CD14-positive monocyte (primary cell): Measurements from ENCODE around the gene SLC25A51. TPM values are rescaled to one million over a fixed set of nuclear protein-coding genes. Genes with fewer than 3 reads are reported as not detected.
A peak's percentile ranks its signal among the peaks of the same experiment; 100 is the strongest.

Source experiments
- DNase-seq, 3 donors: peaks; one replicate each; pipeline ENCODE4 v3.0.0-alpha.2; 2011 to 2022
- H2AFZ ChIP-seq: 2 replicates; pipeline ENCODE4 v1.6.0; 2012; ENCODE audit warnings: mild to moderate bottlenecking, low read depth, low read length, inconsistent platforms; ENCODE audit not compliant: insufficient read depth, poor library complexity, severe bottlenecking
- H3K27ac ChIP-seq, 2 donors: 1 replicate in 1 of 2; 2 replicates in 1 of 2; pipeline ENCODE4 v1.5.1; 2012 to 2013; ENCODE audit warnings: low read length in 2 of 2, control low read depth in 1 of 2, inconsistent platforms in 1 of 2, low read depth in 1 of 2, mild to moderate bottlenecking in 1 of 2
- H3K27me3 ChIP-seq, 2 donors: one replicate each; pipeline versions ENCODE4 v1.6.0 to v1.6.1; 2011 to 2013; ENCODE audit warnings: low read length in 2 of 2; ENCODE audit not compliant: control insufficient read depth in 2 of 2, insufficient read depth in 2 of 2
- H3K36me3 ChIP-seq, 2 donors: replicated peaks in 1 of 2; 1 replicate in 1 of 2; 2 replicates in 1 of 2; pipeline versions ENCODE4 v1.5.1 to v1.6.1; 2012 to 2013; ENCODE audit warnings: low read length in 2 of 2, control low read depth in 1 of 2, inconsistent platforms in 1 of 2, mild to moderate bottlenecking in 1 of 2; ENCODE audit not compliant: insufficient read depth in 2 of 2, control insufficient read depth in 1 of 2
- H3K4me1 ChIP-seq, 2 donors: 1 replicate in 1 of 2; 2 replicates in 1 of 2; pipeline versions ENCODE4 v1.5.1 to v1.6.1; 2012 to 2013; ENCODE audit warnings: low read length in 2 of 2, control low read depth in 1 of 2, inconsistent platforms in 1 of 2, mild to moderate bottlenecking in 1 of 2, moderate library complexity in 1 of 2; ENCODE audit not compliant: insufficient read depth in 2 of 2, control insufficient read depth in 1 of 2
- H3K4me2 ChIP-seq: replicated peaks from 2 replicates; pipeline ENCODE3; 2012; ENCODE audit warnings: low read length, moderate library complexity, mild to moderate bottlenecking; ENCODE audit not compliant: poor library complexity, severe bottlenecking; ENCODE audit errors: extremely low read depth
- H3K4me3 ChIP-seq, 3 experiments: fragments of 200-600 bp in 1 of 3; sonication (generic) in 1 of 3; replicated peaks in 1 of 3; 1 replicate in 2 of 3; 2 replicates in 1 of 3; pipeline ENCODE4 v1.5.1; 2011 to 2013; ENCODE audit warnings: low read length in 3 of 3, mild to moderate bottlenecking in 3 of 3, control low read depth in 2 of 3, low read depth in 2 of 3, inconsistent platforms in 1 of 3, moderate library complexity in 1 of 3
- H3K79me2 ChIP-seq: 2 replicates; pipeline ENCODE4 v1.6.0; 2012; ENCODE audit warnings: mild to moderate bottlenecking, control low read depth, inconsistent platforms, low read length, moderate library complexity; ENCODE audit not compliant: insufficient read depth
- H3K9ac ChIP-seq: 2 replicates; pipeline ENCODE4 v1.6.0; 2017; ENCODE audit warnings: low read length, mild to moderate bottlenecking; ENCODE audit not compliant: insufficient read depth, poor library complexity, severe bottlenecking
- H3K9me3 ChIP-seq, 2 donors: replicated peaks in 1 of 2; 1 replicate in 1 of 2; 2 replicates in 1 of 2; pipeline versions ENCODE4 v1.5.1 to v1.6.1; 2012 to 2013; ENCODE audit warnings: low read length in 2 of 2, control low read depth in 1 of 2; ENCODE audit not compliant: control insufficient read depth in 1 of 2, insufficient read depth in 1 of 2
- H4K20me1 ChIP-seq: 2 replicates; pipeline ENCODE4 v1.6.0; 2012; ENCODE audit warnings: mild to moderate bottlenecking, low read length, control low read depth, moderate library complexity; ENCODE audit not compliant: insufficient read depth
- H3K27ac Mint-ChIP-seq, 7 donors: one replicate each; pipeline ENCODE4 v1.8.0; 2020; ENCODE audit warnings: mild to moderate bottlenecking in 7 of 7, mixed read lengths in 7 of 7, moderate library complexity in 6 of 7, inconsistent platforms in 2 of 7
- H3K27me3 Mint-ChIP-seq, 3 donors: one replicate each; pipeline ENCODE4 v1.8.0; 2021 to 2022; ENCODE audit warnings: low read depth in 3 of 3, mild to moderate bottlenecking in 3 of 3, mixed read lengths in 3 of 3, moderate library complexity in 3 of 3, inconsistent platforms in 1 of 3
- H3K36me3 Mint-ChIP-seq, 2 donors: one replicate each; pipeline ENCODE4 v1.8.0; 2020; ENCODE audit warnings: mixed read lengths in 2 of 2, inconsistent platforms in 1 of 2, mild to moderate bottlenecking in 1 of 2
- H3K4me1 Mint-ChIP-seq: one replicate; pipeline ENCODE4 v1.8.0; 2020; ENCODE audit warnings: mild to moderate bottlenecking, mixed read lengths
- H3K4me3 Mint-ChIP-seq, 2 donors: one replicate each; pipeline ENCODE4 v1.8.0; 2020; ENCODE audit warnings: mild to moderate bottlenecking in 2 of 2, mixed read lengths in 2 of 2, moderate library complexity in 1 of 2
- H3K9me3 Mint-ChIP-seq, 7 donors: one replicate each; pipeline ENCODE4 v1.8.0; 2020 to 2022; ENCODE audit warnings: mixed read lengths in 7 of 7, mild to moderate bottlenecking in 6 of 7, moderate library complexity in 6 of 7, inconsistent platforms in 2 of 7
- CTCF ChIP-seq: fragments of 200-600 bp; IDR thresholded peaks from one replicate; pipeline ENCODE4 v1.8.0; 2022; ENCODE audit warnings: antibody characterized with exemption, mild to moderate bottlenecking
- WGBS: methylation state at CpG from one replicate; pipeline ENCODE4 v1.1.5; 2013; ENCODE audit warnings: missing lambda C conversion rate; ENCODE audit not compliant: insufficient coverage; 5-methylcytosine and 5-hydroxymethylcytosine counted together
- intact Hi-C, 2 donors: fragments of 100-400 bp; cut with micrococcal nuclease; formaldehyde crosslinking; loops; one replicate each; pipeline versions ENCODE4 v1.15.0 to v1.15.1; 2023
- polyA plus RNA-seq, 3 donors: library from polyadenylated mRNA; depleted of rRNA in 1 of 3; unstranded in 2 of 3; stranded (reverse) in 1 of 3; fragments of 300-500 nt in 2 of 3; fragments of >200 nt in 1 of 3; fragmentation: Illumina TruSeq in 2 of 3; gene quantifications; 1 replicate in 2 of 3; 2 replicates in 1 of 3; pipeline ENCODE4 v1.2.3, GENCODE V29; 2012 to 2021

SLC25A51 gene
- polyA plus RNA-seq, 3 donors, result 5.9 to 12.4 (median 8.9) TPM

- Mint-ChIP-seq H3K4me1 (no peaks in the 10 kb centered on the region), H3K27me3 (peaks cover 0 to 3% (median 0%) of the 10 kb centered on the region in 3 donors), H3K27ac (peak overlapping the region in 1 of 7 donors; percentile 21), H3K36me3 (peaks cover 21 to 30% of the 10 kb centered on the region in 2 donors), H3K9me3 (no peaks in the 10 kb centered on the region), H3K4me3 (no peak overlapping the region)
- Histone ChIP-seq H3K4me1 (no peaks in the 10 kb centered on the region), H3K9ac (no peak overlapping the region), H3K36me3 (peaks cover 0 to 6% of the 10 kb centered on the region in 2 donors), H2AFZ (no peak overlapping the region), H3K4me3 (no peak overlapping the region), H3K4me2 (no peak overlapping the region), H3K27me3 (no peaks in the 10 kb centered on the region), H3K27ac (no peak overlapping the region), H3K79me2 (no peaks in the 10 kb centered on the region), H3K9me3 (no peaks in the 10 kb centered on the region), H4K20me1 (no peaks in the 10 kb centered on the region)
- DNase-seq, result no peak
- WGBS, result 97% methylated on average over 14 of the region's 20 CpGs
- no peak for TF ChIP-seq CTCF
- intact Hi-C loops, result no loop called here
Measured at GRCh38 chr9:37948417-37948980, 44.6 kb upstream of the SLC25A51 start.

GRCh38 chr9:37947977-37948376, 44.0 kb upstream of the SLC25A51 start:
- Histone ChIP-seq H3K27me3 (no peaks in the 10 kb centered on the region), H3K79me2 (no peaks in the 10 kb centered on the region), H4K20me1 (no peaks in the 10 kb centered on the region), H3K4me3 (no peak overlapping the region), H3K27ac (no peak overlapping the region), H3K9me3 (no peaks in the 10 kb centered on the region), H3K36me3 (peaks cover 0 to 6% of the 10 kb centered on the region in 2 donors), H3K9ac (no peak overlapping the region), H3K4me1 (no peaks in the 10 kb centered on the region), H3K4me2 (no peak overlapping the region), H2AFZ (no peak overlapping the region)
- 94% methylated on average over 7 of the region's 9 CpGs for WGBS
- no peak overlapping the region for H3K4me3 Mint-ChIP-seq
- H3K27me3 Mint-ChIP-seq, result peaks cover 0 to 3% (median 0%) of the 10 kb centered on the region in 3 donors
- TF ChIP-seq CTCF, result no peak
- H3K9me3 Mint-ChIP-seq, result no peaks in the 10 kb centered on the region
- DNase-seq, result no peak
- no peaks in the 10 kb centered on the region for H3K4me1 Mint-ChIP-seq
- peaks cover 19 to 30% of the 10 kb centered on the region in 2 donors for H3K36me3 Mint-ChIP-seq
- H3K27ac Mint-ChIP-seq, result no peak overlapping the region
- intact Hi-C loops, result no loop called here
